ENCODE measurements around the gene FLNA. TPM values are rescaled to one million over a fixed set of nuclear protein-coding genes. Genes with fewer than 3 reads are reported as not detected.

Gene FLNA
- total and polyA plus RNA-seq, 4 experiments from 2014 or later = 87.4 to 871 (median 761) TPM

DNA sequence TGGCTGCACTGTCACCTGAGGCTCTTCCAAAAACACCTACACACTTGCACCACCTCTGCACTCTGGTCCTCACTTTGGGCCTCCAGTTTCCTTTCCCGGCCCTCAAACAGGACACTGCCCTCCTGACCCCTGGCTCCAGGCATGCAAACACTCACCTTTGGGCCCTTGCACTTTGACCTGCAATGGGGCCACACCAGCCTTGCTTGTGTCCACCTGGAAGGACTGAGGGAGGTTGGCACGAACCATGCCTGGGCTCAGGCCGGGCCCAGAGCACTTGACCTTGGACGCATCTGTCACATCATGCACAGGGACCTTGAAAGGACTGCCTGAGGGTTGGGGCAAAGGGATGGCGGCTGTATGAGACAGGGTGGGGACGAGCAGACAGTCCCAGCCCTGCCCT, 15.6 kb downstream of the FLNA start:
- no peaks in the 10 kb centered on the region for H3K27me3 ChIP-seq (ENCODE audit: insufficient read depth, low read length)
- H3K4me1 ChIP-seq (ENCODE audit: insufficient read depth, low read length) = peaks cover 86% of the 10 kb centered on the region
- peaks cover 80% of the 10 kb centered on the region for H3K36me3 ChIP-seq (ENCODE audit: insufficient read depth, low read length)
- ChIA-PET CTCF (ENCODE audit: partially characterized antibody) (no interaction called here), POLR2A (ENCODE audit: partially characterized antibody) (interaction anchor here (12.9 kb wide), 1 partner anchor 7 kb away, joined by 245 read pairs; no protein-coding TSS in a partner anchor)
- H3K27me3 Mint-ChIP-seq = no peaks in the 10 kb centered on the region
- H3K36me3 Mint-ChIP-seq = peaks cover 8 to 36% of the 10 kb centered on the region in 2 donors
- peak overlapping the region in 4 of 7 donors; percentile 37 to 76 (median 61) for H3K27ac Mint-ChIP-seq
- DNase-seq = no peak
- peak overlapping the region in 1 of 8 donors; percentile 13 for H3K4me3 Mint-ChIP-seq
- no peaks in the 10 kb centered on the region for H3K9me3 Mint-ChIP-seq
- no peak overlapping the region for H3K4me3 ChIP-seq (ENCODE audit: low read length in 2 of 2)
- H3K27ac ChIP-seq (ENCODE audit: low read depth, low read length) = no peak overlapping the region
- no peaks in the 10 kb centered on the region for H3K9me3 ChIP-seq (ENCODE audit: control insufficient read depth in 1 of 2, low read length in 2 of 2)
- intact Hi-C loops (cut with micrococcal nuclease) = no loop called here
- H3K4me1 Mint-ChIP-seq = peaks cover 9 to 55% (median 15%) of the 10 kb centered on the region in 4 donors

DNA sequence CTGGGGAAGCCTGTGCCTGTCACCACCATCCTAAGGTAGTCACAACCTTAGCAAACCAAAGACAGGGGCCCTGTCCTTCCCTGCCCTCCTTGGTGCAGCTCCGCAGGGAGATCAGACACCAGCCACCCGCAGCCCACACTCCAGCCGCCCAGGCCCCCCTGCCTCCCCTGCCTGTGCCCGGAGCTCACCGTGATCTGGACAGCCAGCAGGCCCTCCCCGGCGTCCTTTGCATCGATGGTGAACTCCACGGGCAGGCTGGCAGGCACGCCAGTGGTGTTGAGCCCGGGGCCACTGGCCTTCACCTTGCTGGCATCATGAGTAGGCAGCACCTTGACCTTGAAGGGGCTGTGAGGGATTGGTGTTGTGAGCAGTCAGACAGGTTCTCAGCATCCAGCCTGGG, 16.4 kb downstream of the FLNA start:
- H3K9me3 ChIP-seq (ENCODE audit: control insufficient read depth in 1 of 2, low read length in 2 of 2) = no peaks in the 10 kb centered on the region
- intact Hi-C loops (cut with micrococcal nuclease) = no loop called here
- ChIA-PET CTCF (ENCODE audit: partially characterized antibody) (no interaction called here), POLR2A (ENCODE audit: partially characterized antibody) (interaction anchor here (12.9 kb wide), 1 partner anchor 8 kb away, joined by 245 read pairs; no protein-coding TSS in a partner anchor)
- no peaks in the 10 kb centered on the region for H3K27me3 ChIP-seq (ENCODE audit: insufficient read depth, low read length)
- peak overlapping the region in 3 of 7 donors; percentile 57 to 76 (median 58) for H3K27ac Mint-ChIP-seq
- no peaks in the 10 kb centered on the region for H3K9me3 Mint-ChIP-seq
- peak overlapping the region in 1 of 8 donors; percentile 12 for H3K4me3 Mint-ChIP-seq
- DNase-seq = peak in 1 of 5 donors; percentile 21
- peaks cover 86% of the 10 kb centered on the region for H3K36me3 ChIP-seq (ENCODE audit: insufficient read depth, low read length)
- H3K4me3 ChIP-seq (ENCODE audit: low read length in 2 of 2) = no peak overlapping the region
- H3K36me3 Mint-ChIP-seq = peaks cover 8 to 34% of the 10 kb centered on the region in 2 donors
- H3K4me1 ChIP-seq (ENCODE audit: insufficient read depth, low read length) = peaks cover 94% of the 10 kb centered on the region
- H3K27me3 Mint-ChIP-seq = no peaks in the 10 kb centered on the region
- peaks cover 11 to 60% (median 19%) of the 10 kb centered on the region in 4 donors for H3K4me1 Mint-ChIP-seq
- H3K27ac ChIP-seq (ENCODE audit: low read depth, low read length) = peak overlapping the region; percentile 21

DNA sequence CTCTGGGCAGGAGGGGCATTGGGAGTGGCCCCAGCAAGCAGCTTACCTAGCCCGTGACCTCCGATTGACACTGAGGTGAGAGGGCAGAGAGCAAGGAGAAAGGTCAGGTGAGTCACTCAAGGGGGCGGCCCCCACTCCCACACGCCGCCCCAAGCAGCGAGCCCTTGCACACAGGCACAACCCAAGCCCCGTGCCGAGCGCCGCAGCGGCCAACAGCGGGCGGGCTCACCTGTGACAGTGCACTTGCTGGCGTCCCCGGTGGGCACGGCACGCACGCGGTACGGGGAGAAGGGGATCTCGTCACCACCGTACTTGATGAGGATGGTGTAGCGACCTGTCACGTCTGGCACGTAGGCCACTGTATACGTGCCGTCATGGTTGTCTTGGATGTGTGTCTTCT, 17.2 kb downstream of the FLNA start:
- intact Hi-C loops (cut with micrococcal nuclease) = no loop called here
- CTCF ChIA-PET (ENCODE audit: partially characterized antibody) = interaction anchor here (0.8 to 1.0 kb wide), 2 partner anchors 9 to 16 kb away, joined by 3 read pairs; no protein-coding TSS in a partner anchor
- Mint-ChIP-seq H3K4me3 (peak overlapping the region in 1 of 8 donors; percentile 39), H3K27me3 (no peaks in the 10 kb centered on the region), H3K4me1 (peaks cover 9 to 63% (median 20%) of the 10 kb centered on the region in 4 donors), H3K36me3 (peaks cover 5 to 31% of the 10 kb centered on the region in 2 donors), H3K9me3 (no peaks in the 10 kb centered on the region), H3K27ac (peak overlapping the region in 5 of 7 donors; percentile 55 to 85 (median 64))
- Histone ChIP-seq H3K36me3 (ENCODE audit: insufficient read depth, low read length) (peaks cover 86% of the 10 kb centered on the region), H3K27me3 (ENCODE audit: insufficient read depth, low read length) (no peaks in the 10 kb centered on the region), H3K4me3 (ENCODE audit: low read length in 2 of 2) (no peak overlapping the region), H3K27ac (ENCODE audit: low read depth, low read length) (peak overlapping the region; percentile 21), H3K9me3 (ENCODE audit: control insufficient read depth in 1 of 2, low read length in 2 of 2) (no peaks in the 10 kb centered on the region), H3K4me1 (ENCODE audit: insufficient read depth, low read length) (peaks cover 94% of the 10 kb centered on the region)
- POLR2A ChIA-PET (ENCODE audit: partially characterized antibody) = interaction anchor here (12.9 kb wide), 1 partner anchor 9 kb away, joined by 245 read pairs; no protein-coding TSS in a partner anchor
- peak in 1 of 5 donors; percentile 37 for DNase-seq

DNA sequence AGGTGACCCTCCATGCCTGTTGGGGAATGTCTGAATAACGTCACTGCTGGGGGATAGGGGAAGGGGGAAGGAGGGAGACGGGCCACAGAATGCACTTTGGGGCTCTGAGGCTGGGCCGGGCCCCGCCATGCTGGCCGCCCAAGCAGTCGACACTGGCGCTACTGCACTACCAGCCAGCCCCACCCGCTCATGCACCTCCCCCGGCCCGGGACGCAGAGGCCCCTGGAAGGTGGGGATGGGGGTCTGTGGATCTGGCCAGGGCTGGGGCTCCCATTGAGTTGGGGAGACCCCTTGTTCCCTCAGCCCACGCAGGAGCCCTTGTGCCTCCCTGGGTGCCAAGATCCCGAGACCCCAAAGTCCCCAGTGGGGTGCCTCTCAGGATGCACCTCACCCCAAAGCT, 17.8 kb downstream of the FLNA start:
- H3K27me3 Mint-ChIP-seq = no peaks in the 10 kb centered on the region
- no peaks in the 10 kb centered on the region for H3K9me3 Mint-ChIP-seq
- H3K27ac ChIP-seq (ENCODE audit: low read depth, low read length) = no peak overlapping the region
- no peak for DNase-seq
- peaks cover 94% of the 10 kb centered on the region for H3K4me1 ChIP-seq (ENCODE audit: insufficient read depth, low read length)
- H3K36me3 Mint-ChIP-seq = peaks cover 7 to 36% of the 10 kb centered on the region in 2 donors
- peak overlapping the region in 1 of 8 donors; percentile 64 for H3K4me3 Mint-ChIP-seq
- H3K4me3 ChIP-seq (ENCODE audit: low read length in 2 of 2) = no peak overlapping the region
- H3K9me3 ChIP-seq (ENCODE audit: control insufficient read depth in 1 of 2, low read length in 2 of 2) = no peaks in the 10 kb centered on the region
- CTCF ChIA-PET (ENCODE audit: partially characterized antibody) = interaction anchor here (0.8 to 1.0 kb wide), 2 partner anchors 10 to 17 kb away, joined by 3 read pairs; no protein-coding TSS in a partner anchor
- peaks cover 11 to 65% (median 22%) of the 10 kb centered on the region in 4 donors for H3K4me1 Mint-ChIP-seq
- peaks cover 86% of the 10 kb centered on the region for H3K36me3 ChIP-seq (ENCODE audit: insufficient read depth, low read length)
- no peaks in the 10 kb centered on the region for H3K27me3 ChIP-seq (ENCODE audit: insufficient read depth, low read length)
- H3K27ac Mint-ChIP-seq = peak overlapping the region in 3 of 7 donors; percentile 74 to 84 (median 82)
- POLR2A ChIA-PET (ENCODE audit: partially characterized antibody) = interaction anchor here (12.9 kb wide), 1 partner anchor 9 kb away, joined by 245 read pairs; no protein-coding TSS in a partner anchor
- intact Hi-C loops (cut with micrococcal nuclease) = no loop called here

DNA sequence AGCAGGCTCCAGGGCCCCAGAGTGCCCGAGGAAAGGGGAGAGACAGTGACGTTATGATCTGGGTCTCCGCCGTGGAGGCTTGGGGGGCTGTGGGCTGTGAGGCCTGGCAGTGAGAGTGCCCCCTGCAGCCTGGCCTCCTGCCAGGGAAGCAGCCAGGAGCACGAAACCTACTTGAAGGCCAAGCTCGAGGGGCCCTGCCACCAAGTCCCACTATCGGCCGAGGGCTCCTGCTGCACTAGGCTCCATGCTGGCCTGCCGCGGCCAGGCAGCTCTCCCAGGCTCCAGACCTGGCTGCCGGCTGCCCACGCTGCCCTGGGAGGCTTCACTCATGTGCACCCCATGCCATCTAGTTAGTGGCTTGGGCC, 18.7 kb downstream of the FLNA start:
- ChIA-PET POLR2A (ENCODE audit: partially characterized antibody) (interaction anchor here (0.8 to 12.9 kb wide), 2 partner anchors 10 to 280 kb away, joined by 3 to 245 read pairs; no protein-coding TSS in a partner anchor), CTCF (ENCODE audit: partially characterized antibody) (no interaction called here)
- Mint-ChIP-seq H3K27me3 (no peaks in the 10 kb centered on the region), H3K36me3 (peaks cover 8 to 35% of the 10 kb centered on the region in 2 donors), H3K9me3 (no peaks in the 10 kb centered on the region), H3K4me3 (peak overlapping the region in 1 of 8 donors; percentile 45), H3K4me1 (peaks cover 14 to 65% (median 24%) of the 10 kb centered on the region in 4 donors), H3K27ac (peak overlapping the region in 4 of 7 donors; percentile 29 to 74 (median 72))
- peaks cover 82% of the 10 kb centered on the region for H3K36me3 ChIP-seq (ENCODE audit: insufficient read depth, low read length)
- no peak overlapping the region for H3K4me3 ChIP-seq (ENCODE audit: low read length in 2 of 2)
- H3K27me3 ChIP-seq (ENCODE audit: insufficient read depth, low read length) = no peaks in the 10 kb centered on the region
- intact Hi-C loops (cut with micrococcal nuclease) = no loop called here
- H3K4me1 ChIP-seq (ENCODE audit: insufficient read depth, low read length) = peaks cover 97% of the 10 kb centered on the region
- no peak for DNase-seq
- H3K27ac ChIP-seq (ENCODE audit: low read depth, low read length) = no peak overlapping the region
- H3K9me3 ChIP-seq (ENCODE audit: control insufficient read depth in 1 of 2, low read length in 2 of 2) = no peaks in the 10 kb centered on the region

DNA sequence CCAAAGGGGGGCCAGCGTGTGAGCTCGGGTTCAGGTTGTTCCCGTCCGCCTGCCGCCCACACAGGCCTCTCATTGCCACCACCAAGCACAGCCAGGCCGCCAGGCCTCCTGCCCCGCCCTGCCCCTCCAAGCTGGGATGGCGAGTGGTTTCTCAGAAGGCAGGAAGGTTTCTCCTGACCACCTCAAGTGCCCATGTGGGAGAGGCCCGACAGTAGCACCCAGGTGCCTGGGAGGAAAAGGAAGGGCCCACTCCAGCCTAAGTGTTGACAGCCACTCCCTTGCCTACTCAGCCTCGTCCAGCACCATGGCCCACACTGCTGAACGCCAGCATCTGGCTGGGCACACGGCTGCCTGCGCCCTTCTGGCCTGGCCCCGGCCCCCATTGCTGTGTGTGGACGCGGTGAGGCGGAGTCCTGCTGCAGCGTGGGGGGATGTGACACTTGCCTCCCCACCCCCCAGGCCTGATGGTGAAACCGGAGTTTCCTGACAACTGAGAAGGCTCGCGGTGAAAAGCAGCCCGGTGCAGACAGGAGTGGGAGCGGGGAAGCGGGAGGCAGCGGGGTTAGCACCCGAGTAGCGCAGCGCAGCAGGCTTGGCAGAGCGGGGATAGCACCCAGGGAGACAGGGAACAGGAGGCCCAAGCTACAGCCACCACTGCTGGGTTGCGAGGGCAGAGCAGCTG, 19.2 kb downstream of the FLNA start:
- peak in 2 of 5 donors; percentile 6 to 31 for DNase-seq
- no peaks in the 10 kb centered on the region for H3K9me3 Mint-ChIP-seq

DNA sequence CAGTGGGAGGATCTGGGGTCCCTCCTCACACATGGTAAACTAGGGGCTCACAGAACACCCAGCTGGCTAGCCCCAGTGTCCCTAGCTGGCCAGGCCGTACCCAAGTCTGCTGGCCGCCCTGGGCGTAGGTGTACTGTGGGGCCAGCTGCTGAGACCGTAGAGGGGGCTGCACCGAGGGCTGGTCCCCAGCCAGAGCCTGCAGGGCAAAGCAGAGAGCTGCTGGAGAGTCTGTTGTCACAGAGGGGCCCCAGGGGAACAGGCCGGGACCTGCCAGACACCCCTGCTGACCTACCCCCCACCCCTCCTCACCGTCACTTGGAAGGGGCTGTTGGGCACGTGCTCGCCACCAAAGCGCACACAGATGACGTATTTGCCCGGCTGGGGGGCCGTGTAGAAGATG, 19.9 kb downstream of the FLNA start:
- Histone ChIP-seq H3K27ac (ENCODE audit: low read depth, low read length) (no peak overlapping the region), H3K4me3 (ENCODE audit: low read length in 2 of 2) (no peak overlapping the region), H3K36me3 (ENCODE audit: insufficient read depth, low read length) (peaks cover 83% of the 10 kb centered on the region), H3K9me3 (ENCODE audit: control insufficient read depth in 1 of 2, low read length in 2 of 2) (no peaks in the 10 kb centered on the region), H3K4me1 (ENCODE audit: insufficient read depth, low read length) (peaks cover 99% of the 10 kb centered on the region), H3K27me3 (ENCODE audit: insufficient read depth, low read length) (no peaks in the 10 kb centered on the region)
- peaks cover 16 to 73% (median 33%) of the 10 kb centered on the region in 4 donors for H3K4me1 Mint-ChIP-seq
- H3K9me3 Mint-ChIP-seq = no peaks in the 10 kb centered on the region
- H3K4me3 Mint-ChIP-seq = no peak overlapping the region
- peaks cover 8 to 37% of the 10 kb centered on the region in 2 donors for H3K36me3 Mint-ChIP-seq
- intact Hi-C loops (cut with micrococcal nuclease) = no loop called here
- no peaks in the 10 kb centered on the region for H3K27me3 Mint-ChIP-seq
- ChIA-PET CTCF (ENCODE audit: partially characterized antibody) (no interaction called here), POLR2A (ENCODE audit: partially characterized antibody) (interaction anchor here (0.8 to 12.9 kb wide), 4 partner anchors 12 to 178 kb away, joined by 3 to 245 read pairs (median 3); partner anchors contain the start of gene RPL10)
- H3K27ac Mint-ChIP-seq = peak overlapping the region in 6 of 7 donors; percentile 18 to 92 (median 36)
- peak in 2 of 5 donors; percentile 5 to 16 for DNase-seq

More for the DNA sequence above, 19.2 kb downstream of the FLNA start:
- POLR2A ChIA-PET (ENCODE audit: partially characterized antibody) = interaction anchor here (0.8 to 12.9 kb wide), 3 partner anchors 11 to 280 kb away, joined by 3 to 245 read pairs (median 3); partner anchors contain the start of gene RPL10
- Histone ChIP-seq H3K9me3 (ENCODE audit: control insufficient read depth in 1 of 2, low read length in 2 of 2) (no peaks in the 10 kb centered on the region), H3K4me1 (ENCODE audit: insufficient read depth, low read length) (peaks cover 99% of the 10 kb centered on the region), H3K4me3 (ENCODE audit: low read length in 2 of 2) (no peak overlapping the region), H3K36me3 (ENCODE audit: insufficient read depth, low read length) (peaks cover 83% of the 10 kb centered on the region), H3K27ac (ENCODE audit: low read depth, low read length) (peak overlapping the region; percentile 15), H3K27me3 (ENCODE audit: insufficient read depth, low read length) (no peaks in the 10 kb centered on the region)
- Mint-ChIP-seq H3K4me1 (peaks cover 16 to 65% (median 28%) of the 10 kb centered on the region in 4 donors), H3K27ac (peak overlapping the region in 2 of 7 donors; percentile 70 to 74), H3K4me3 (peak overlapping the region in 1 of 8 donors; percentile 45), H3K36me3 (peaks cover 8 to 39% of the 10 kb centered on the region in 2 donors), H3K27me3 (no peaks in the 10 kb centered on the region)
- CTCF ChIA-PET (ENCODE audit: partially characterized antibody) = no interaction called here
- intact Hi-C loops (cut with micrococcal nuclease) = no loop called here

All from CD4-positive, alpha-beta memory T cell (primary cell).